NK-92 (cell line): ENCODE data around the gene MRO.
A peak's percentile ranks its signal among the peaks of the same experiment; 100 is the strongest.
"Not testable (repeated sequence)": the region's sequence is repeated elsewhere in the genome, so short reads cannot be mapped to it uniquely, and the experiment has no call there.

Source experiments
- DNase-seq: peaks from one replicate; lab custom pipeline; 2025; ENCODE audit not compliant: unreplicated experiment; lab: John Stamatoyannopoulos, UW

Gene MRO

GRCh38 chr18:50819728-50820378, at the start of gene MRO:
MRO (minus strand) TSS chr18:50820016; CDS start chr18:50809400, 10,616 bp downstream.
- peak; percentile 17 for DNase-seq

GRCh38 chr18:50869150-50869549, 49.3 kb upstream of the MRO start:
- no peak for DNase-seq

GRCh38 chr18:50866765-50867164, 46.9 kb upstream of the MRO start:
- no peak for DNase-seq

- no peak for DNase-seq
These were observed 44.1 kb upstream of the MRO start for GRCh38 chr18:50863840-50864375.

GRCh38 chr18:50862401-50862800, 42.6 kb upstream of the MRO start:
- DNase-seq = no peak

- DNase-seq = no peak
These were observed 41.8 kb upstream of the MRO start for GRCh38 chr18:50861617-50862016.

- DNase-seq = no peak
These were observed 40.2 kb upstream of the MRO start for GRCh38 chr18:50859793-50860555.

GRCh38 chr18:50857694-50858093, 37.9 kb upstream of the MRO start:
- no peak for DNase-seq

GRCh38 chr18:50857166-50857565, 37.4 kb upstream of the MRO start:
- not testable (repeated sequence) for DNase-seq

- DNase-seq = no peak
These were observed 36.4 kb upstream of the MRO start for GRCh38 chr18:50855976-50856757.

- DNase-seq = no peak
These were observed 34.1 kb upstream of the MRO start for GRCh38 chr18:50853863-50854271.

GRCh38 chr18:50850307-50851065, 30.7 kb upstream of the MRO start:
- DNase-seq = no peak

GRCh38 chr18:50849419-50849821, 29.6 kb upstream of the MRO start:
- DNase-seq = no peak

- no peak for DNase-seq
These were observed 29.2 kb upstream of the MRO start for GRCh38 chr18:50848991-50849390.

GRCh38 chr18:50848061-50848551, 28.3 kb upstream of the MRO start:
- DNase-seq = no peak

- no peak for DNase-seq
These were observed 27.4 kb upstream of the MRO start for GRCh38 chr18:50847192-50847591.

- no peak for DNase-seq
These were observed 25.1 kb upstream of the MRO start for GRCh38 chr18:50844960-50845359.

GRCh38 chr18:50844554-50844953, 24.7 kb upstream of the MRO start:
- DNase-seq = no peak

GRCh38 chr18:50842846-50843245, 23.0 kb upstream of the MRO start:
- no peak for DNase-seq

- DNase-seq = no peak
These were observed 20.2 kb upstream of the MRO start for GRCh38 chr18:50839996-50840395.

- DNase-seq = no peak
These were observed 19.5 kb upstream of the MRO start for GRCh38 chr18:50839341-50839740.
